GM19240 (cell line): Measurements from ENCODE around the gene ALK.

Experiments
- DNase-seq: peaks from one replicate; pipeline ENCODE4 v3.0.0; 2011; ENCODE audit warnings: low spot score; ENCODE audit not compliant: insufficient read length

The ALK gene

DNA sequence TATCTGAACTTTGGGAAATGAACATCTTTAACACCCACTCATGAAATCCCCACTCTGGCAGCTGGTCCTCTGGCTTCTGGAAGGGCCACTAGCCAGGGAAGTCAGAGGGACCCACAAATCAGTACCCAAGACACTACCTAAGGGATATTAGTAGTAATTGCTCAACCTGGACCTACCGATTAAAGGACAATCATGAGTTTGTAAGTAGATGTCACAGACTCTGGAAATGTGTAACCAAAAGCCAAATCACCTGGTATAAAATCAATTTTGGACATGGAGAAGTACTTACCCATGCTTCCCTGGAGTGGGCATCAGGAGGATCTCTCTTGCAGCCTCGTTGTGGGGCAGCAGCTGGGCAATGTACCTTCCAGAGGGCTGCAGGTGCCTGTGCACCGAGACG lies 389.8 kb downstream of the ALK start:
- DNase-seq: no peak

DNA sequence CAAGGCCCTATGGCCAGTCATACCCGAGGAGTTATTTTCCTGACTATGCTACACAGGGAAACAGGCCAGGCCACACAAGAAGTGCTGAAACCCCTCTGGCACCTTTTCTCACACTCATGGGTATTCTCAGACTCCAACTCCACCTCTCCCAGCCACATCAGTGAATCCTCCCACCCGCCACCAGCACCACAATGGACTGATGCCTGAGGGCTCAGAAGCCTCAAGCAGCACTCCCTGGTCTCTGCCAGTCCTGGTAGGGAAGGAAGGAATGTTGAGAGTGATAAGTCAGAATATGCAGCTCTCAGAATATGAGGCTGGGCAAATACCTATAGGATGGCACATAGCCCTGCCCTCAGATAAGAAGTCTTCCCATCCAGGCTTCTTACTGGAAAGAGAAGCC lies 391.1 kb downstream of the ALK start:
- DNase-seq: no peak

DNA sequence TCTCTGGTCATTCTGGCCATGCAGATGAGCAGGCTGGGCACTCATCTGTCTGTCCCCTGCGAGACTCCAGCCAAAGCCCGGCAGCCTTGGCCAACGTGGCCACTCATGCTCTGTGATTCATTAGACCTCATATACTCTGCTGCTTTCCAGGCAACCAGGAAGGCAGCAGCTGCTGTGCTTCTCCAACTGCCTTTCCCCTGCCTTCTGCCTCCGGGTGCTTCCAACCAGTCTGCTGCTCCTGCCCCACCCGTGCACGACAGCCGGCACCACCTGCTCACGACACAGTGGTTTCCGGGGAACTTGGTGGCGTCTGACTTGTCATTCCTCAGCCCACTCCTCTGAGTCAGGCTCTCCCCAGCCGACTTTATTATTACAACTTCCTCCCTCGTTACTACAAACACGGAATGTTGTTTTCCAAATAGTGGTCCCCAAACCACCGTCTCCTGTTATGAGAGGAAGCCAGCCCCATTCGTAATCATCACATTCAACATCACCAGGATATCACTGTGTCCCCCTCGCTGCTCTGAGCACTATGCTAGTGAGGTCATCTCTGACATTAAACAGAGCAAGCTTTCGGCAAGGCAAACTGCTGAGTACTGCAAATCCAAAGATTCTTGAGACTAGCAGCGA lies 392.4 kb downstream of the ALK start:
- no peak for DNase-seq

DNA sequence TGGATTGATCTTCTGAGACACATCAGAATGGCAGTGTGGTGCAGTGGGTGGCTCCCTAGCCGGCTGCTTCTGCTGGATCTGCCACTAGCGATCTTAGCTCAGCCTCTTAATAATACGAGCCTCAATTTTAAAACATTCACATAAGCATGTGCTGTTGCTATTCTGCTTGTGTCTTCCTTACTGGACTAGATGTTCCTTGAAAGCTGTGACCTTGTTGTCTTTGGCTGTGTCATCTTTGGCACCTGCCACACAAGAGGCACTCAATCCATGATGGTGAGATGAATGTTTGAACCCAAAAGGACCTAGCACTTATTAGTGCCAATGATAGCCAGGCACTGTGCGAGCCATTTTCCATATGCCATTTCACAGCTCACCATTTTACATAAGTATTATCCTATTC lies 393.0 kb downstream of the ALK start:
- no peak for DNase-seq

DNA sequence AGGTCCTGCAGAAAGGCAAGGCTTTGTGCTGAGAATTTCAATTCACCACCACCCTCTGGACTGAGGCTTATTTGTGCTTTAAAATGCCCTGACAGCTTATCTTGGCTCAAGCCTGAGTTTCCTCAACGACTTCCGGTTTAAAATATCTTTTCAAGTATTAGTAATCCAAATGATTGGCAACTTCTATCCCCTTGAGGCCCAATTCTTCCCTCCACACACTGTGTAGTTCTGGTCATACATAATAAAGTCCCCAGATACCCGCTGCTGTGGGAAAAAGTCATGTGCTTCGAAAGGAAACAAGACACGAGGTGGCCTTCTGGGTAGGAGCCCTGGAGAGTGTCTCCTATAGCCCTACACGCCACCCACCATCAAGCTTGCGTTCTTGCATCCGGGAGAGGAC lies 393.4 kb downstream of the ALK start:
- DNase-seq: no peak

DNA sequence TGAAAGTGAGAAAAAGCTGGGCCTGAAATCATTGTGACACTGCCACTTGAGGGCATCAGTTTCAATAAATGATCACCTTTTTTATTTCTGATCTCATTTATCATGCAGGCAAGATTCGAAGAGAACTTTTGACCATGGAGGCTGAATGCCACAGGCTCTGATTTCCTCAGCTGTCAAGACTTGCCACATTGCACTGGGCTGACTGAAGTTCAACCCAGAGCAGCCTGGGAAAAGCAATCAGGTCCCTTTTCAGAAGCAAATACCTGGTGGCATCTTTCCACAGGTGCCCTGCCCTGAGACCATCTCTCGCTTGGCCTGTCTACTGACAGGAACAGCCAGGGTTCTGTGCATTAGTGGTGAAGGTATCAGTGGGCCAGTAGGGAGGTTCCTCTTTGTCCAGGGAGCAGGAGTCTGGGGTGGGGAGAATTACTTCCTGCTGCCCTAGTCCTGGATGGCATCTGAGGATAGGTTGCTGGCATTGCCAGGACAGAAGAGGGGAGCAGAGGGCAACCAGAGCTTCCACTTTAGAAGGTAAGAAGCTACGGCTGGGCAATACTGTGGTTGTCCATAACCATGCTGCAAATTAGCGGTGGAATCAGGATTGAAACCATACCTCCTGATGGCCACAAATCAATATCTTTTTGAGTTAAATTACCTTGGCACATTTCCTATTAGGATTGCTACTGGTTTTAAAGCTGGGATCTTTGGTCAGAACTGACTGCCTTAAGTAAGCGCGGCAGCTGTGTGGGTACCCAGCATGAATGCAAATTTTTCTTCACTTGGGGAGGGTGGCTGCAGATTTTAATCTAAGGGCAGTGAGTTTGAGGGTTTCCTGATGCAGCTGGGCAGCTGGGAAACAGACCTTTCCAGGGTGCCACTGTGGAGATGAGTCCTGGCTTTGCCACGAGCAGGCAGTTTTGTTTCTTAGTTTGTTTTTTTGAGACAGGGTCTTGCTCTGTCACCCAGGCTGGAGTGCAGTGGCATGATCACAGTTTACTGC lies 394.5 kb downstream of the ALK start:
- no peak for DNase-seq

DNA sequence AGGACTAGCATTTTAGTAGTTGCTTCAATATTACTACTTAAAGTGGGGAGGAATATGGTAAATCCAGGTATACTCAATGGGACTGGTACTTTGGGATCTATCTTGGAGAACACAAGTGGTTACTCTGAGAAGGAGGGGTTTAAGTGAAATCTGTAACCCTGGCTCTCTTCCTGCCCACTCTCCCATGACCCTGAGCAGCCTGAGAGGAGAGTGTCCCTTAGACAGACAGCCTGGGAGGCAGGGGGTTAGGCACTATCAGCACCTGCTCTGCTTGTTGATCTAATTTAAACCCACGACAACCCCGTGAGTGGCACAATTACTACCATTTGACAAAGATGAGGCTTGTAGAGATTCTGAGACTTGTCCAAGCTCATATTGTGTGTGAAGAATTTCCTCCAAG lies 395.5 kb downstream of the ALK start:
- DNase-seq: no peak

DNA sequence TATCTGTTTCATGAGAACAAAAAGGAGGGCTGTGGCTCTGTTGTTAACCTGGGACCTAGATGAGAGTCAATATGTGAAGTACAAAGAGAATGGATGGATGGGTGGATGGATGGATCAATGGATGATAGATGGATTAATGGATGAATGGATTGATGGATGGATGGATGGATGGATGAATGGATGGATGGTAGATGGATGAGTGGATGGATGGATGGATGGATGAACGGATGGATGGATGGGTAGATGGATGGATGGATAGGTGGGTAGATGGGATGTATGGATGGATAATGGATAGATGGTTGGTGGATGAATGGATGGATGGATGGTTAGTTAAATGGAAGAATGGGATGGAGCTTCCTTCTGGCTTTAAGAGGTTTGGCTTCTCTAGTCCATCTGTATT lies 396.7 kb downstream of the ALK start:
- no peak for DNase-seq

DNA sequence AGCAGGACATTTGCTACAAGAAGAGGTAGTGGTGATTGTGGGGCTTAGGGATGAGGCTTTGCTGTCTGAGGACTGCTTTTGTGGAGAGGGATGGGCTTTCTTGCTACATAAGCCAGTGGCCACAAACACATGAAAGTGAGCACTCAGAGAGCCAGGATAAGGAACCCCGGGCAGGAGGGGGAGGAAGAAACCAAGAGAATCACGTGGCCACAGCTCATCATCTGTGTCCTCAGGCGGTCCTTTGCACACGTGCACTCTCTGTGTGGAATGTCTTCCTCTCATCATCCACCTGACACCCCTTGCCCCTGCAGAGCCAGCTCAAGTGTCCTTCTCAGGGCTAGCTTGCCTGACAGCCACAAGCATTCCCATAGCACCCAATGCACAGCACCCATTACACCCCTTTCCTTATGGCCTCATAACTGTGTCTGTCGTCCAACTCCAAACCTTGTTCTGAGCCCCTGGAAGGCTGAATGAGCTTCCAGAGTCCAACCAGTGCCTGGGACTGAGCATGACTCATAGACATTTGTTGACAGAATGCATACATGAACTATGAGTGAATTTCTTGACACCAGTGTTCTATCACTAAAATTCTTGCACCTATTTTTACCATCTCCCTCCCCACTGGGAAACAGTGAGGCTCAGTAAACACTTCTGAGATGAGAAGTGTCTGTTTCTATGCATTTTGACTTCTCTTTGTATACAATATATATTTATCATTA lies 398.3 kb downstream of the ALK start:
- DNase-seq: no peak

DNA sequence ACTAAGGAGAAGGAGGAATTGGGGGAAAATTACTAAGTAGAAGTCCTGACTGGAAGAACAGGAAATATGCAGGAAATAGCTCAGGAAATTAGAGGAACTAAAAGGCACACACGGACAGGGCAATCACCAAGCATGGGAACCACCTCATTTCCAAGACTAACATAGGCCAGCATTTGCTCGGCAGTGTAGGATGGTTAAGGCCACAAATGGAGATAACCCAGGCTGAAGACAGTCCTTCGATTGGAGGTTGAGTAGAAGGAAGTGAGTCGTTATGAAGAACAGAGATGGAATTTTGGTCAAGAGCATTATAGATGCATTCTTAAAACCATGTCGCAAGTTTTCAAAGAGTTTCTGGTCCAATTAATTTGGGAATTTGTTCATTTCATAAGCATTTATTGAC lies 401.4 kb downstream of the ALK start:
- DNase-seq: no peak

DNA sequence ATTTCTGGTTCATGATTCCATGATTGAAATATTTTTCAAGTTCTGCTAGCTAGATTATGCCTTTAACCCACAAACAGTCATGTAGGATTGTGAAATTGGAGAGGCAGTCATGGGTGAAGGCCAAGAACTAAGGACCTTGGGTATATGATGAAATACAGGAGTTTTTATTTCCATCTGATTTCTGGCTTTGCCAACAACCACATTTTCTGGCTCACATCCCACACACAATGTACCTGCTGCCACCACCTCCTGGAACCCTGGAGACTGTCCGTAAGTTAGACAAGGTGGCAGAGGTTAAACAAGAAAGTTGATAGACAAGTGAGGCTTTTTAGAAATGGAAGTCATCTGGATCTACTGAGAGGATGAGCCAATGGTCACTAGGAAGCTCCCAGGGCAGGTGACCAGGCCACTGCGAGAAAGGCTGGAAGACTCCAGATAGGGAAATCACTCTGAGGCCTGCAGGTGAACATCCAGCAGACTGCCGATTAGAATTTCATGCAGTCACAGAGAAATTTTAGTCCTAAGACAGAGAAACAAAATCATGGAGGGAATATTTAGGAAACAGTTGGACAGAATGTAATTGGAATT lies 402.0 kb downstream of the ALK start:
- no peak for DNase-seq

DNA sequence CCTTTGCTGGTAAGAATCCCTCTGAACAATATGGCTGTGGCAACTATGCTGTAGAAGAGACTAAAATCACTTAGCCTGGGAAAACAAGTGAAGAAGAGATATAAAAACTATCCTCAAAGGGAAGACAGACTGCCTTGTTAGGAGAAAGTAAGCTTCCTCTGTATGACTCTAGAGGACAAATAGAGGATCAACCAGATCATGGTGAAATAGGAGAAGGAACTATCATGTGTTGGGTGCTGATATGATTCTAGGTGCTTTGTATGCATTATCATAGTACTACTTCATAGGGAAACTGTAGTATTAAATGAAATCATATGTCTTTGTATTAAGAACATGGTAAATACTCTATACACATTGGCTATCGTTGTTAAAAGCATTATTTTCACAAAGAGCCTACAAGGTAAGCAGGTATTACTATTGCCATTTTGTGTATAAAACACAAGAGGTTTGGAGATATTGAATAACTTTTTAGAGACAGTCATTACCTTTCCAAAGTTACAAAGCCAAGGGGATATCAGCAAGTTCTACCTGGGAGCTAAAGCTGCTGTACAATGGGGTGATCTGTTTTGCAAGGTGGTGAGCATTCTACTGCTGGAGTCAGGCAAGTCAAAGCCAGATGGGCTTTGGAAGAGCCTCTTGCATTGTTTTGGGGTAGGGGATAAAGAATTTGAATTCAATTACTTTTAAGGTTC lies 402.6 kb downstream of the ALK start:
- no peak for DNase-seq

DNA sequence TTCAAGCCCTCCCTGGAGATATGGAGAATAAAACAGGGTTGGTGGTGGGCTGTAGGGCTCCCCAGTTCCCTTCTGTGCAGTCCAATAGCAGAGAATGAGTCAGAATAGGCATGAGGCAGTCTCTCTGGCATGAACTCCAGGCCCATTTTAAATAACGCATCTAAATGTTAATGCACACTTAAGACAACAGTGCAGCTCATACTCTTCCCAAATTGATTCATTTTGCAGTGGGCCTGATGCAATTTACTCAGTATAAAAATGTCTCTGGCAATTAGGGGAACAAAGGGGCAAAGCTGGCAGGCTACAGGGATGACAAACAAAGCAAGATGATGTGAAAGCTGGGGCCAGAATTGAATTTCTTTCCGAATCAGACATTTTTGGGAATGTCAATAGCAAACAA lies 403.4 kb downstream of the ALK start:
- DNase-seq: no peak

DNA sequence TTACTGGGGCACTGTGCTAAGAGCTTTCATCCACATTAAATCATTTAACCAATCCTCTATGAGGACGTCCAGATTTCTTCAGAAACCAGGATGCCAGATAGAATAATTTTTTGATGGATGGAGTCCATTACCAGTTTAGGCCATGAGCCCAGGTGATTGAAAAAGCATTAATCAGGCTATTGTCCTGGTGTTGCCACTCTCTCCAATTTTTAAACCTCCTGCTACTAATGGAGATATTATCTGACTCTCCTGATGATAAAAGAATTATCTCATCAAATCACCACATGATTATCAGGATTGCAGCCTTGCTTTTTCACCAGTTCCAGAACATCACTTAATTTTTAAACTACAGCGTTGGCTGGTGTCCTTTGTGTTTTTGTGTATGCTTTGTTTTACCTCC lies 404.0 kb downstream of the ALK start:
- no peak for DNase-seq

DNA sequence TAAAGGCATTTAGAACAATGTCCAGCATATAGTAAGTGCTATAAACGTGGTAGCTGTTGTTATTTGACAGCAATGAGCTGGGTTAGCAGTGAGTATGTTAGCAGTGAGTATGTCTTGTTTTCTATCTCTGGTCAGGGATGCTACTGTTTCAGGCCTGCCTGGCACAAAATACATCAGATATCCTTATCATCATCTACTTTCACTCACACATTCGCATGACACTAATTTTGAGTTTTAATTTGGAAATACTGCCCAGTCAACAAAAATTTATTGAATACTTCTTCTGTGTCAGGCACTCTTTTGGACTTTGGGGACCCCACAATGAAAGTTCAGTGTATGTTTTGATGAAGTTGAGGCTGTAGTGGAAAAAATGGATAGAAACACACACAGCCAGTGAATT lies 404.6 kb downstream of the ALK start:
- no peak for DNase-seq

DNA sequence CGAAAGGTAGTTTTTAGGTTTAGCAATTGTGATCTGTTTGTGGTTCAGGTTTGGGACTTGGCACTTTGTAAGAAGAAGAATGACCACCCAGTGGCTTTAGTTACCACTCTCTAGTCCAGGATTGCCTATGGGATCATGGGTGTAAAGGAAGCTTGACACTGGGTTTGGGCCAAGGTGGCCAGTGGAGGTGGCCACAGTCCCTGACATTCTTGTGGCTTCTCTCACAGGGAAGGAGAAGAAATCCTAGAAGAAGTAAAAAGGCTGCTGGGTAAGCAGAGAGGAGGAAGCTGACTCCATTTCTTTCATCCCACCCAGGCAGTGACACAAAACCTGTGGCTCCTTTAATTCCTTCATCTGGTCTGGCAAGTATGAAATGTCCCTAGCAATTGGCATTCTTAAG lies 411.5 kb downstream of the ALK start:
- no peak for DNase-seq

DNA sequence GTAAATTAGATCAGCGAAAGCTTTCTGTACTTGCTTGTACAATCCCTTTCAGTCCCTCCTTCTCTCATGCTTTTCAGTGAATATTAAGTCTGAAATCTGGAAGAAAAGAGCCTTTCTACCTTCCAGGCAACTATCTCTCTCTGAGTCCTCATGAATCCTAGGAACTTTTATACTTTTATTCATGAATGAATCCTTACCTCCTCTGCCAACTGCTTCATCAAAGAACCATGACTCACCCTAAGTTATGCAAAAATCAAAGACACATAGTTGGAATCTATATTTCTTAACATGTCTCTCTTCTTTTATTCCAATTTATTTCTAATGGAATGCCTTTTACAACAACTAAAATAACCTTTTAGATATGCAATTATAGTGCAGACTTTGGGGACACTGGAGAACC lies 412.0 kb downstream of the ALK start:
- DNase-seq: no peak

DNA sequence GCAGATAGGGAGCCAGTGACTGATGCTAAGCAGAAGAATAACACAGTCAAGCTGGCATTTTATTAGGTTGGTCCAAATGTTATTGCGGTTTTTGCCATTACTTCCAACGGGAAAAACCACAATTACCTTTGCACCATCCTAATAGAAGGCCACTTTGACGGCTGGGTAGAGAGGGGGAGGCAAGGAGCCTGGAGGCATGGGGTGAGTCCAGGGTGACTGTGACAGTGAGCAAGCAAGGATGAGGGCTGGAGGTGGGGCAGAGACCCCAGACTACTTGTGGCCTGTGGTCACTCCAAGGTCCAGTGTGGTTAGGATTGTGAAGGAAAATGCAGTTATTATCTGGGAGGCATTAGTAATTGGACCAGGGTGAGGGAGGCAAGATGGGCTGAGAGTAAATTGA lies 416.6 kb downstream of the ALK start:
- no peak for DNase-seq

DNA sequence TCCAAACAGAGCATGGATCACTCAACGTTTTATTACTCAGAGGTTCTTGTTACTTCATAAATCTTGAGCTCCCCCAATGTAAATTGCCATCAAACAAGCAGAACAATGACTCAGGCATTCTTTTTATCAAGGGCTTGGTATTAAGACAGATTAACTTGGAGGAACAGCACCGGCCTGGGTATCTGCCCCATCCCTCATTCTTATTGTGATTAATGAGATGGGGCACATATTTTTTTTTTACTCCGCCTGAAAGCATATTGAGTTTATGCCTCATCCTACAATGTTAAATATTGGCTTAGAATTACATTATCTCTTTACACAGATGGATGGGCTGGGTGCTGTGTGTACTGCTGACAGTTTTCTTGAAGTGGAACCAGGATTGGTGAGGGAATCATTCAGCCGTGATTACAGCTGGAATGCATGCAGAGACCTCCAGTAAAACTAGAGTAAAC lies 418.9 kb downstream of the ALK start:
- no peak for DNase-seq

DNA sequence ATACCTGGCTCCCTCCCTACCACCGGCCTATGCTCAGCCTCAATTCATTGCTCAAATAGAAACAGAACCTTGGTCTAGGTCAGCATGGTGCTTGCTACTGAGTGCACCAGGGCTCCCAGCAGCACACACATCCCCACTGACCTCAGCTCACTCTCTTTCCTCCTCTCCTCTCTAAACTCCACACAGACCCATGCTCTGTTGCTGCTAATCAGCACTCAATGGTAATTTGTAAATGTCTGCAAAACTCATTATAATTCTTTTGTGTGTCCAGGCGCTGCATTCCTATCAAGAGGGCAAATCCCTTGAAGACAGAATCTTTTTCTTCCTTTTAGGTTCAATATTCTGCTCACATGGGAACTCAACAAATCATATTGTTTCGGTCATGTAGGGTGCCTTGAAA lies 424.0 kb downstream of the ALK start:
- DNase-seq: no peak

DNA sequence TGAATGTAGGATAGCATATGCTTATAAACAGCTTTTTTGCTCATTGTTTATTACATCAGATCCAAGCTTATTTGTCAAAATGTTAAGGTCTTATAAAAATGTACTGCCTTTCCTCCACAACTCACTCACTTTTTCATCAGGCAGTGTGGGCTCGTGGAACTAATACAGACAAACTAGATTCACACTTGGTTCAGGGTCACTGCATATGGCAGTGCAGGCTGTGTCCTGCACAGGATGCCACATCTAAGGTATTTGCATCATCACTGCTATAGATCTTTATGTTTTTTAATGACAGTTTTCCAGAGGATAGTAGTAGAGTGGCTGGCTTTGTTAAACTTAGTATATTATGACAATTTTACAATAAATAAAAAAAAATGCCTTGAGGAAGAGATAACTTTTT lies 425.2 kb downstream of the ALK start:
- DNase-seq: no peak
